Stimulated activated memory B cell treated with anti-CD40 and anti-IgM and Interleukin-4, amounts not matched to agents 10 μg/mL and 1 μg/mL and 100 μg/mL, for 72 hours (primary cell): ENCODE data around the gene ZBTB16.
A peak's percentile ranks its signal among the peaks of the same experiment; 100 is the strongest.

ENCODE experiments used
- ATAC-seq: fragments of 150-1000 bp; cut with Tn5 transposase; 2 replicates; pipeline ENCODE4 v1.10.0; 2021
- H3K27ac Mint-ChIP-seq: one replicate; pipeline ENCODE4 v1.8.0; 2022; ENCODE audit warnings: mild to moderate bottlenecking, mixed read lengths
- H3K27me3 Mint-ChIP-seq: one replicate; pipeline ENCODE4 v1.8.0; 2022; ENCODE audit warnings: mixed read lengths
- H3K36me3 Mint-ChIP-seq: one replicate; pipeline ENCODE4 v1.8.0; 2022; ENCODE audit warnings: mixed read lengths
- H3K4me1 Mint-ChIP-seq: one replicate; pipeline ENCODE4 v1.8.0; 2022; ENCODE audit warnings: mixed read lengths
- H3K4me3 Mint-ChIP-seq: one replicate; pipeline ENCODE4 v1.8.0; 2022; ENCODE audit warnings: mild to moderate bottlenecking, moderate library complexity, mixed read lengths
- H3K9me3 Mint-ChIP-seq: one replicate; pipeline ENCODE4 v1.8.0; 2022; ENCODE audit warnings: mixed read lengths

Gene ZBTB16

DNA sequence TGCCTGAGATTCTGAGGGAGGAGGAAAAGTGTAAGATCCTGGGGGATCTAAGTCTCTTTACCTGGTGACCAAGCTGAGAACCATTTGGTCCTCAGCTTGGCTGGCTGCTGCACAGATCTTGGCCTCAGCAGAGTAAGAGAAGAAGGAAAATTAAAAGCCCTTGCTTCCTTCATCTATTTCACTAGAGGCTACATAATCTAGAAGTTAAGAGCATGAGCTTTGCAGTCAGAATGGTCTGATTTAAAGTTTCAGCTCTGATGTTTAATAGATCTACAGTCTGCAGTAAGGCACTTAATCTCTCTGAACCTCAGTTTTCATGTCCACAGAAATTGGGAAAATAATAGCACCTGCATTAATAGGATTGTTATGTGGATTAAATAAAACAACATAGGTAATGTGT, 3.1 kb upstream of the ZBTB16 start:
- H3K9me3 Mint-ChIP-seq: no peaks in the 10 kb centered on the region
- H3K36me3 Mint-ChIP-seq: no peaks in the 10 kb centered on the region
- H3K4me1 Mint-ChIP-seq: peaks cover 18% of the 10 kb centered on the region
- peaks cover 46% of the 10 kb centered on the region for H3K27me3 Mint-ChIP-seq
- H3K4me3 Mint-ChIP-seq: no peak overlapping the region
- ATAC-seq: no peak
- H3K27ac Mint-ChIP-seq: no peak overlapping the region

DNA sequence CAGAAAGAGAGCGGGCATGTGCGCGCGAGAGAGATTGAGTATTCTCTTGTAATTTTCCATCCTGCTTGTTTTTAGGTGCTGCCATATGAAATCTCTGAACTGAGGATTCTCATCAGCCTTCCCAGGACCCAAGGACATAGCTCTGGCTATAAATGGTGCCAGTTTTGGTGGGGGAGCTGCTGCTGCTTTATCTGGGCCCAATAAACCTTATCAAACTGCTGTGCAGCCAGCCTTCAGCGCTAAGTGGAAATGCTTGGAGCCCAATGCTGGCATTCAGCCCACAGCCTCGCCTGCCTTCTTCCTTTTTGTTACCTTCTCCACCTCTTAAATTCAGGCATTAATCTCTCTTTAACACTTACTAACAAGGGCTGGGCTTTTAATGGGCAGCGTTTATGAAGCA, 2.4 kb upstream of the ZBTB16 start:
- Mint-ChIP-seq H3K27me3 (peaks cover 53% of the 10 kb centered on the region), H3K9me3 (no peaks in the 10 kb centered on the region), H3K4me3 (no peak overlapping the region), H3K27ac (no peak overlapping the region), H3K4me1 (peaks cover 21% of the 10 kb centered on the region), H3K36me3 (no peaks in the 10 kb centered on the region)
- ATAC-seq: no peak

DNA sequence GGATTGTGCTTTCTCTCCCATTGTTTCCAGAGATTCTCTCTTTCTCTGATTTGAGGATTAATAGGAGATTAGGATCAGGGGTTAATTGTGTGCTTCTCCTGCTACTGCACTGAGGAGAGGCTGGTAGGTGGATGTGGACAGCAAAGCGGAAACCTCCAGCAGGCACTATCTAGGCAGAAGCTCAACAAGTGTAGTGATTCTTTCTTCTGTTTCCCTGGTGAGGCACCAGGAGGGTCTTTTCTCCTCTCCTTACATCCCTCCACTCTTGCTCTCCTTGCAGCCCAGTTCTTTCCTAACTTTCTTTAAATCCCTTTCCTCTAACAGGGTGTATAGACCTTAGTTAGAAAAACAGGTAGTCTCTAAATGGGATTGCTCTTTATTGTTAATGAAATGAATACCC, 1.9 kb upstream of the ZBTB16 start:
- Mint-ChIP-seq H3K36me3 (no peaks in the 10 kb centered on the region), H3K4me3 (no peak overlapping the region), H3K9me3 (no peaks in the 10 kb centered on the region), H3K27ac (no peak overlapping the region), H3K27me3 (peaks cover 58% of the 10 kb centered on the region), H3K4me1 (peaks cover 21% of the 10 kb centered on the region)
- no peak for ATAC-seq

DNA sequence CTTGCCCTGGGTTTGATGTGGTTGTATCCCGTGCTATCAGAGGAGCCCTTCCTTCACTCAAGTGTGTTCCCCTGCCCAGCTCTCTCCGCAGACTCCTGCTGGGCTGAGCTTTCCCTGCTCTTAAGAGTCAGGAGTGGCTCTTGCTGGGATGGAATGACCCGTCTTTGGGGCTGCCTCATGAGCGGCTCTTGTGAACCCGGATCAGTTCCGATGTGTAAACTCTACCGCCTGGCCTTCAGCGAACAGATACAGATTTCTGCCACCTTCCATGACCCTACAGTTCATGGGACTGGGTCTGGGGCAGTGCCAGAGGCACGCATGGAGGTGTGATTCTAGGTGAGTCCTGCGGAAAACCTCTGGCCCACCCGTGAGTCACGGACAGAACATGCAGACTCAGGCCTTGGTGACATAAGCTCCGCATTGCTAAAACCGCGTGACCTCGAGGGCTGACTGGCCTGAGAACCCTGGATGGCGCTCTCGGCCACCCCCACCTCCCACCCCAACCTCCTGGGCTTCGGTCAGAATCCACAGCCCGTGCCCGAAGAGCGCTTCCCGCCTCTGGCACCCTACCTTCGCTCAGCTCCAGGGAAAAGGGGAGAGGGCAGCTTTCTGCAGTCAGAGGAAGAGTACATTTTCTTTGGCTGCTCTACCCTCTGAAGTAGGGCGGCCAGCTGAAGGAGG, 1.3 kb upstream of the ZBTB16 start:
- H3K4me3 Mint-ChIP-seq: peak overlapping the region; percentile 8

DNA sequence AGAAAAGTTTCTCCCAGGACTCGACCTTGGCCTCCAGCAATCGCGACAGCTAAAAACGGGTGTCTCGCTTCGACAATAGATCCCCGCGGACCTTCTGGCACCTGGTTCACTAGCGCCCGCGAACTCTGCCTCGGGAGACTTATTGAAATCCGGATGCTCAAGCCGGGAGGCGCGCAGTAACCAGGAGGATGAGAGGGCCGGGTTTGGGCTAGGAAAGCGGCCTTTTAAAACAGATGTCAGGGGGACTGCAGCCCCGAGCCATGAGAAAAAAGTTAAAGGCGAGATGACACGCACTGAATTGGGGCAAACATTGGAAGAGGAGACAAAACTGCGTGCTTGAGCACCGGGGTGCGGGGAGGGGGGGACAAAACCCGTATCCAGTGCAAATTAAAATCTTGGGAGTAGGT, 637 bp upstream of the ZBTB16 start:
- no peak for ATAC-seq
- Mint-ChIP-seq H3K4me3 (peak overlapping the region; percentile 79), H3K27me3 (peaks cover 59% of the 10 kb centered on the region), H3K9me3 (no peaks in the 10 kb centered on the region), H3K27ac (no peak overlapping the region), H3K4me1 (peaks cover 21% of the 10 kb centered on the region), H3K36me3 (no peaks in the 10 kb centered on the region)

More for the DNA sequence above, 1.3 kb upstream of the ZBTB16 start:
- no peak for ATAC-seq
- Mint-ChIP-seq H3K27me3 (peaks cover 59% of the 10 kb centered on the region), H3K9me3 (no peaks in the 10 kb centered on the region), H3K27ac (no peak overlapping the region), H3K36me3 (no peaks in the 10 kb centered on the region), H3K4me1 (peaks cover 21% of the 10 kb centered on the region)

DNA sequence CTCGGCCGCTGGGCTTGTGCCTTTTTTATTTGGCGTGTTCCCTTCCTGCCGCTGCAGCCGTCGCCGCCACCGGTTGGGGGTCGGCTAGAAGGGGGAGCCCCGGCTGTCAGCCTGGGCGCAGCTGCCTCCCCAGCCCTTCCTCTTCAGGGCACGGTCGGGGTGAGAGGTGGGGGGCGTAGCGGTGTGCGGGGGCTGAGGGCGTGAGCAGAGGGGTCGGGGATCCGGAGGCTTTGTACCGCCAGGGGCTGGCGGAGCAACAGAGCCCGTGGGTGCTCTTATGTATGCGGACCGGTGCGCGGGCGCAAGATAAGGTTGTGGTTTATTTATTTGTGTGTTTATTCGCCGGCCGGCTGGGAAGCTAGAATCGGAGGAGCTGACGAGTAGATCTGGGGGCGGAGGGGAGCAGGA, 477 bp downstream of the ZBTB16 start:
- no peak for ATAC-seq
- no peaks in the 10 kb centered on the region for H3K9me3 Mint-ChIP-seq
- no peaks in the 10 kb centered on the region for H3K36me3 Mint-ChIP-seq
- no peak overlapping the region for H3K27ac Mint-ChIP-seq
- H3K4me1 Mint-ChIP-seq: peaks cover 21% of the 10 kb centered on the region
- peaks cover 59% of the 10 kb centered on the region for H3K27me3 Mint-ChIP-seq
- peak overlapping the region; percentile 74 for H3K4me3 Mint-ChIP-seq

DNA sequence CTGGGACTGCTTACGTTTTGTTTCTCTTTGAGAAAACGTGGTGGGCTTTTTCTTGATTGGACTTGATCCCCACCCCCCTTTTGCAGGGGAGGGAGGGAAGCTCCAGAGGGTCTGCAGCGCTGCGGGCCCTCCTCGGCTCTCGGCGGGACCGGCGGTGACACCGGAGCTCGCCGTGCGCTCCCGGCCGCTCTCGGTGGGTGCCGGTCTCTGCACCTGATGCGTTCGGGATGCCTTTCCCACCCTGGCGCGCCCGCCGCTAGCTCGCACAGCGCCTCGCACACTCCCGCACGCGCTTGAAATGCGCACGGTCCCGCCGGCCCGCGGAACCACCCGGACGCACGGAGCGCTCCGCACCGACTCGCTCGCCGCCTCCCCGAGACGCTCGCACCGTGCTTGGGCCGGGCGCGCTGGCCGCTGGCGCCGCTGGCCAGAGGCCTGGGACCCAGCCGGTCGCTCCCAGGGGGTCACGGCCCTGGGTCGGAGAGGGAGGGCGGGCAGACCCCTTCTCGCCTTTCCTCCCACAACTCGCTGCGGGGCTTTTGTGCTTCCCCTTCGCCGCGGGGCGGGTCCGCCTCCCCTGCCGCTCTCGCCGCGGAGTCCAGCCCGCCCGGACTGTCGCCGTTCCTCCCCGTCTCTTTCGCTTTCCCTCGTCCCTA, 1.0 kb downstream of the ZBTB16 start:
- Mint-ChIP-seq H3K4me3 (peak overlapping the region; percentile 74), H3K27me3 (peaks cover 59% of the 10 kb centered on the region), H3K36me3 (no peaks in the 10 kb centered on the region), H3K27ac (no peak overlapping the region), H3K9me3 (no peaks in the 10 kb centered on the region), H3K4me1 (peaks cover 21% of the 10 kb centered on the region)
- peak; percentile 6 for ATAC-seq

DNA sequence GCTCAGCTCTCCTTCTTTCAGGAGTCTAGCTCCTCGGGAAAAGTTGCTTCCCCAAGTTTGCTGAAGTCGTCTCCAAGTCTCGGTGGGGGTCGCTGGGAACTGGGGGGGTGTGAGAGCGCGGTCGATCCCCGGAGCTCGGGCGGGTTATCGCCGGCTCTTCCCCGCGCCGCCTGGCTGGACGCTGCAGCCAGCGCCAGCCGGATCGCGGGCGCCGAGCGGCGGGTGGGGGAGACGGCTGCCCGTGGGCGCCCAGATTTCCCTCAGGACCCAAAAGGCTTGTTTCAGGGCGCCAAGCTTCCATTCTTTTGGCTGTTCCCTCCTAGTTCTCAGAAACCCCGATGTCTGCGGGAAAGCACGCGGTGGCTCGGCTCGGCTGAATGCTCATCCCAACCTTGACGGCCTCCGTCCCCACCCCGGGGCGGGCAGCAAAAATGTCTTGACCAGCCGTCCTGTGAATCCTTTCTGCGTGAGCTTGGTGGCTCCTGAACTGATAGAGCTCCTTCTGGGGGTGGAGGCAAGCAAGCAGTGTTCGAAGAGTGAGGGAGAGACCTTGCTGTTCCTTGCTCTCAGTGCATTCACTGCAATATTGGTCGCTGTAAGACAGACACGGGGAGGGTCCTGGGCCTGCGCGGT, 1.7 kb downstream of the ZBTB16 start:
- ATAC-seq: no peak
- H3K9me3 Mint-ChIP-seq: no peaks in the 10 kb centered on the region
- H3K4me1 Mint-ChIP-seq: peaks cover 21% of the 10 kb centered on the region
- no peaks in the 10 kb centered on the region for H3K36me3 Mint-ChIP-seq
- peak overlapping the region; percentile 74 for H3K4me3 Mint-ChIP-seq
- H3K27ac Mint-ChIP-seq: no peak overlapping the region
- peaks cover 59% of the 10 kb centered on the region for H3K27me3 Mint-ChIP-seq

DNA sequence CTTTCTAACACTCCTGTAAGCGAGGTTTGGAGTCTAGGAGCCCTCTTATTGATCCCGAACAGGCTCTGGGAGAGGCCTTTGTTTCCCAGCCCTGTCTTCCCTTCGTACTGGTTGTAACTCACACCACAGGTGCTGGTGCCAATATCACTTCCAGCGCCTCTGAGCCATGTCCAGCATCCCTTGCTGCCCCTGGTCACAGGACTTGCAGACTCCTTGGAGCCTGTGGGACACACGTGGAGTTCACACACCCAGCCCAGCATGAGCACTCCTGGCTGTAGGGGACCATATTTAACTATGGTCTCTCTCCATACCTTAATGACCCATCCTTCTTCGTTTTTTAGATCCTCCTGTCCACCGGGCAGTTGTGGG, 2.2 kb downstream of the ZBTB16 start:
- peaks cover 54% of the 10 kb centered on the region for H3K27me3 Mint-ChIP-seq
- no peak overlapping the region for H3K27ac Mint-ChIP-seq
- H3K4me1 Mint-ChIP-seq: peaks cover 21% of the 10 kb centered on the region

DNA sequence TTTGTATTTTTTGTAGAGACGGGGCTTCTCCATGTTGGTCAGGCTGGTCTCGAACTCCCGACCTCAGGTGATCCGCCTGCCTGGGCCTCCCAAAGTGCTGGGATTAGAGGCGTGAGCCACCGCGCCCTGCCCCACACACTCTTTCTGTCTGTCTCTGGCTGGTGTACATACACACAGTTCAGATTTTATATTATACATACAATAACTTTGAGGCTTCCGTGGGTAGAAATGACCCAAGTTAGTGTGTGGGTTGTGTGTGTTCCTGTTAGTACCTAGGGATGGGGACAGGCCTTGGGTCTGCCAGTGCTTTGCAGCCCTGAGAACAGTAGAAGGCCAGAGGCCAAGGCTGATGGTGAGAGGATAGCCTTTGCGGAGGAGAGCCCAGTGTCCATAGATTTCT, 2.8 kb downstream of the ZBTB16 start:
- Mint-ChIP-seq H3K36me3 (no peaks in the 10 kb centered on the region), H3K4me3 (no peak overlapping the region), H3K27me3 (peaks cover 48% of the 10 kb centered on the region), H3K9me3 (no peaks in the 10 kb centered on the region), H3K27ac (no peak overlapping the region), H3K4me1 (peaks cover 21% of the 10 kb centered on the region)
- ATAC-seq: no peak

More for the DNA sequence above, 2.2 kb downstream of the ZBTB16 start:
- Mint-ChIP-seq H3K4me3 (peak overlapping the region; percentile 74), H3K36me3 (no peaks in the 10 kb centered on the region), H3K9me3 (no peaks in the 10 kb centered on the region)
- ATAC-seq: no peak

DNA sequence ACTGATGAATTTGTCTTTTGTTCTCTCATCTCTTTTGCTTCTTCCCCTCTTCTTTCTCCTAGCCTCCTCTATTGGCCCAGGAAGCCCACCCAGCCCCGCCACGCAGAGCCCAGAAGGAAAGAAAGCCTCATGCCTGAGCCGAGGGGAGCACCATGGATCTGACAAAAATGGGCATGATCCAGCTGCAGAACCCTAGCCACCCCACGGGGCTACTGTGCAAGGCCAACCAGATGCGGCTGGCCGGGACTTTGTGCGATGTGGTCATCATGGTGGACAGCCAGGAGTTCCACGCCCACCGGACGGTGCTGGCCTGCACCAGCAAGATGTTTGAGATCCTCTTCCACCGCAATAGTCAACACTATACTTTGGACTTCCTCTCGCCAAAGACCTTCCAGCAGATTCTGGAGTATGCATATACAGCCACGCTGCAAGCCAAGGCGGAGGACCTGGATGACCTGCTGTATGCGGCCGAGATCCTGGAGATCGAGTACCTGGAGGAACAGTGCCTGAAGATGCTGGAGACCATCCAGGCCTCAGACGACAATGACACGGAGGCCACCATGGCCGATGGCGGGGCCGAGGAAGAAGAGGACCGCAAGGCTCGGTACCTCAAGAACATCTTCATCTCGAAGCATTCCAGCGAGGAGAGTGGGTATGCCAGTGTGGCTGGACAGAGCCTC, 3.8 kb downstream of the ZBTB16 start:
- H3K36me3 Mint-ChIP-seq: no peaks in the 10 kb centered on the region
- H3K27ac Mint-ChIP-seq: no peak overlapping the region
- peaks cover 38% of the 10 kb centered on the region for H3K27me3 Mint-ChIP-seq
- ATAC-seq: no peak
- no peak overlapping the region for H3K4me3 Mint-ChIP-seq
- no peaks in the 10 kb centered on the region for H3K9me3 Mint-ChIP-seq
- peaks cover 21% of the 10 kb centered on the region for H3K4me1 Mint-ChIP-seq

DNA sequence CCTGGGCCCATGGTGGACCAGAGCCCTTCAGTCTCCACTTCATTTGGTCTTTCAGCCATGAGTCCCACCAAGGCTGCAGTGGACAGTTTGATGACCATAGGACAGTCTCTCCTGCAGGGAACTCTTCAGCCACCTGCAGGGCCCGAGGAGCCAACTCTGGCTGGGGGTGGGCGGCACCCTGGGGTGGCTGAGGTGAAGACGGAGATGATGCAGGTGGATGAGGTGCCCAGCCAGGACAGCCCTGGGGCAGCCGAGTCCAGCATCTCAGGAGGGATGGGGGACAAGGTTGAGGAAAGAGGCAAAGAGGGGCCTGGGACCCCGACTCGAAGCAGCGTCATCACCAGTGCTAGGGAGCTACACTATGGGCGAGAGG, 4.3 kb downstream of the ZBTB16 start:
- no peak overlapping the region for H3K4me3 Mint-ChIP-seq
- no peak for ATAC-seq

DNA sequence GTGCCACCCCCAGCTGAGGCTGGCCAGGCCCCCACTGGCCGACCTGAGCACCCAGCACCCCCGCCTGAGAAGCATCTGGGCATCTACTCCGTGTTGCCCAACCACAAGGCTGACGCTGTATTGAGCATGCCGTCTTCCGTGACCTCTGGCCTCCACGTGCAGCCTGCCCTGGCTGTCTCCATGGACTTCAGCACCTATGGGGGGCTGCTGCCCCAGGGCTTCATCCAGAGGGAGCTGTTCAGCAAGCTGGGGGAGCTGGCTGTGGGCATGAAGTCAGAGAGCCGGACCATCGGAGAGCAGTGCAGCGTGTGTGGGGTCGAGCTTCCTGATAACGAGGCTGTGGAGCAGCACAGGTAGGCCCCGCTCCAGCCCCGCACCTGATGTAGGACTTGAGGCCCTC, 4.7 kb downstream of the ZBTB16 start:
- no peak overlapping the region for H3K27ac Mint-ChIP-seq
- no peak for ATAC-seq
- peaks cover 15% of the 10 kb centered on the region for H3K4me1 Mint-ChIP-seq
- H3K4me3 Mint-ChIP-seq: no peak overlapping the region
- no peaks in the 10 kb centered on the region for H3K36me3 Mint-ChIP-seq
- no peaks in the 10 kb centered on the region for H3K9me3 Mint-ChIP-seq
- H3K27me3 Mint-ChIP-seq: peaks cover 28% of the 10 kb centered on the region

More for the DNA sequence above, 4.3 kb downstream of the ZBTB16 start:
- peaks cover 19% of the 10 kb centered on the region for H3K4me1 Mint-ChIP-seq
- H3K27me3 Mint-ChIP-seq: peaks cover 32% of the 10 kb centered on the region
- H3K36me3 Mint-ChIP-seq: no peaks in the 10 kb centered on the region
- H3K9me3 Mint-ChIP-seq: no peaks in the 10 kb centered on the region
- H3K27ac Mint-ChIP-seq: no peak overlapping the region

DNA sequence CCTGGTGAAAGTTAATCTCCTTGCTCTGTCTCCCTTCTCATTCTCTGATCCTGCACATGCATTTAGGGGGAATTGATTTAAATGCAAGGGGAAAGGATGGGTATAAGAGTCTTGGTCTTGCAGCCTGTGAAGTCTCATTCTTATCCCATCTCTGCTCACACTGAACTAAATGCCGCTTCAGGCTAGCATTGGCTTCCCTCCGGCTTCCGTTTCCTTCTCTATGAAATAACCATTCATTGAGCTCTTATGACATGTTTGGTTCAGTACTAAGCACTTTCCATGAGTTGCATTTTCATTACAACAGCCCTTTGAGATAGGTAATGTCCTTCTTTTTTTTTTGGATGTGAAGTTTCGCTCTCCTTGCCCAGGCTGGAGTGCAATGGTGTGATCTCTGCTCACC, 5.6 kb downstream of the ZBTB16 start:
- Mint-ChIP-seq H3K27me3 (peaks cover 20% of the 10 kb centered on the region), H3K4me1 (peaks cover 11% of the 10 kb centered on the region), H3K36me3 (no peaks in the 10 kb centered on the region), H3K4me3 (no peak overlapping the region), H3K9me3 (no peaks in the 10 kb centered on the region), H3K27ac (no peak overlapping the region)
- no peak for ATAC-seq

DNA sequence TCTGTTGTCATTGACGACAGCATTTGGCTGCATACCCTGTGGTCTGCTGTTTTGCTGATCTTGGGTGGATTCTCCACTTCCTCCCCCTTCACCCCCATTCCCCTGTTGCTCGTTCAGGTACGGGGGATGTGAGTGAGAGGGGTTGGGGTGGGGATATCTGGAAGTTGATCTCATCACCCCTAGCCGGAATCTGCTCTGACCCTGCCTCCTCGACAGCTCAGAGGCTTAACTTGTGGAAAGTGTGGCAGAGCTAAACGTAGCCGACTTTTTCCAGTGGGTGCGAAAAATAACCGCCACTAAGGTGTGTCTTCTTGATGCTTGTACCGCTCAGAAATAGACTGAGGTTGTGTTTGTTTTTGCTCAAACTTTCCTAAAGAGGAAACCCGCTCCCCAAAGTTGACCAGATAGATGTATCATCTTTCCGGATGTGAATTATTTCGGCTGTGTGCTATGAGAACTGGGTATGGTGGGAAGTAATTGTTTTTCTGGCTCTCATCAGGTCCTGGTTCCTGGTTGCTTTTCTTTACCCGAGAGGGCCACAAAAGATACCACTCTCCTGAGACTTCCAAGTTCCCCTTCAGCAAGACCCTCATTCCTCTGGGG, 6.6 kb downstream of the ZBTB16 start:
- no peak for ATAC-seq
- Mint-ChIP-seq H3K27me3 (peaks cover 16% of the 10 kb centered on the region), H3K36me3 (no peaks in the 10 kb centered on the region), H3K27ac (no peak overlapping the region), H3K9me3 (no peaks in the 10 kb centered on the region), H3K4me3 (no peak overlapping the region), H3K4me1 (peaks cover 5% of the 10 kb centered on the region)
